Gastroesophageal sphincter (tissue), 4 donors: Measurements from ENCODE around the gene BTBD2. TPM values are rescaled to one million over a fixed set of nuclear protein-coding genes. Genes with fewer than 3 reads are reported as not detected.

Experiments
- ATAC-seq: fragments of 150-250 bp; one replicate; pipeline ENCODE4 v1.9.1; 2016; ENCODE audit warnings: mild to moderate bottlenecking, moderate library complexity
- H3K27ac ChIP-seq, 4 donors: fragments of 200-600 bp; sonication (generic) in 3 of 4; 1 replicate in 3 of 4; 2 replicates in 1 of 4; pipeline ENCODE4 v1.5.1; 2016 to 2019
- H3K27me3 ChIP-seq: fragments of 200-600 bp; sonication (generic); one replicate; pipeline ENCODE4 v1.5.1; 2019
- H3K36me3 ChIP-seq, 2 donors: fragments of 200-600 bp; sonication (generic); one replicate each; pipeline ENCODE4 v1.5.1; 2019; ENCODE audit warnings: control low read depth in 1 of 2
- H3K4me1 ChIP-seq, 3 donors: fragments of 200-600 bp; sonication (generic); 1 replicate in 2 of 3; 2 replicates in 1 of 3; pipeline ENCODE4 v1.5.1; 2016 to 2019; ENCODE audit warnings: control low read depth in 2 of 3
- H3K4me3 ChIP-seq, 2 donors: fragments of 200-600 bp; sonication (generic); one replicate each; pipeline ENCODE4 v1.5.1; 2019; ENCODE audit warnings: mild to moderate bottlenecking in 1 of 2, moderate library complexity in 1 of 2
- H3K9me3 ChIP-seq, 3 donors: fragments of 200-600 bp; sonication (generic); one replicate each; pipeline ENCODE4 v1.5.1; 2017 to 2019; ENCODE audit warnings: control low read depth in 2 of 3
- CTCF ChIP-seq, 4 experiments: fragments of 200-600 bp in 2 of 4; fragments of 450-650 bp in 2 of 4; sonication (generic) in 1 of 4; IDR thresholded peaks; one replicate each; pipeline ENCODE4 v1.5.1; 2017 to 2019; ENCODE audit warnings: antibody characterized with exemption in 4 of 4, mild to moderate bottlenecking in 2 of 4, moderate library complexity in 2 of 4
- EP300 ChIP-seq: sonication (generic); formaldehyde crosslinking; IDR thresholded peaks from one replicate; pipeline ENCODE4 v1.6.1; 2017; ENCODE audit warnings: antibody characterized with exemption, mild to moderate bottlenecking
- POLR2A ChIP-seq, 2 donors: fragments of 450-650 bp; IDR thresholded peaks; one replicate each; pipeline ENCODE4 v1.6.1; 2017; ENCODE audit warnings: antibody characterized with exemption in 2 of 2, mild to moderate bottlenecking in 2 of 2, moderate library complexity in 1 of 2
- POLR2AphosphoS5 ChIP-seq: sonication (generic); formaldehyde crosslinking; IDR thresholded peaks from one replicate; pipeline ENCODE4 v1.6.1; 2017; ENCODE audit warnings: antibody characterized with exemption
- WGBS, 2 donors: methylation state at CpG; one replicate each; pipeline ENCODE4 v1.1.5; 2018; ENCODE audit warnings: low coverage in 1 of 2; 5-methylcytosine and 5-hydroxymethylcytosine counted together
- total RNA-seq, 4 donors: library from RNA; depleted of rRNA; stranded (reverse); fragments of >200 nt; gene quantifications; one replicate each; pipeline ENCODE4 v1.1.0, GENCODE V29; 2016

Gene BTBD2
- total RNA-seq, 4 donors from 2014 or later: 44.0 to 125 (median 59.9) TPM

- 38 to 100% methylated on average over 1 of the region's 9 CpGs for WGBS, 2 donors
- H3K36me3 ChIP-seq: peaks cover 0 to 11% of the 10 kb centered on the region in 2 donors
- peak overlapping the region in 3 of 4 donors; percentile 89 to 94 (median 93) for H3K27ac ChIP-seq
- no peaks in the 10 kb centered on the region for H3K27me3 ChIP-seq
- peaks cover 0 to 13% (median 0%) of the 10 kb centered on the region in 3 donors for H3K9me3 ChIP-seq
- peaks cover 0 to 73% (median 18%) of the 10 kb centered on the region in 3 donors for H3K4me1 ChIP-seq
- no peak overlapping the region for H3K4me3 ChIP-seq
- ATAC-seq: no peak
- TF ChIP-seq POLR2AphosphoS5 (no peak), CTCF (IDR thresholded peaks at IDR 0.05) (no peak), POLR2A (IDR thresholded peaks at IDR 0.05) (no peak)
These were observed 18.3 kb upstream of the BTBD2 start for GRCh38 chr19:2033825-2034159.

GRCh38 chr19:2033115-2033824, 17.8 kb upstream of the BTBD2 start:
- peaks cover 0 to 13% (median 0%) of the 10 kb centered on the region in 3 donors for H3K9me3 ChIP-seq
- WGBS, 2 donors: 85% methylated on average over 4 of the region's 6 CpGs; no CpG with 5 or more reads in 1 of the 2 donors
- H3K36me3 ChIP-seq: peaks cover 0 to 6% of the 10 kb centered on the region in 2 donors
- no peak overlapping the region for H3K4me3 ChIP-seq
- ATAC-seq: no peak
- no peak for TF ChIP-seq EP300
- TF ChIP-seq POLR2AphosphoS5: no peak
- no peak for TF ChIP-seq POLR2A (IDR thresholded peaks at IDR 0.05)
- no peak for TF ChIP-seq CTCF (IDR thresholded peaks at IDR 0.05)
- peaks cover 0 to 73% (median 23%) of the 10 kb centered on the region in 3 donors for H3K4me1 ChIP-seq
- H3K27ac ChIP-seq: peak overlapping the region; percentile 11 to 94 (median 91)
- no peaks in the 10 kb centered on the region for H3K27me3 ChIP-seq

GRCh38 chr19:2032296-2032941, 16.9 kb upstream of the BTBD2 start:
- Histone ChIP-seq H3K9me3 (peaks cover 0 to 13% (median 0%) of the 10 kb centered on the region in 3 donors), H3K36me3 (no peaks in the 10 kb centered on the region), H3K27me3 (no peaks in the 10 kb centered on the region), H3K27ac (peak overlapping the region; percentile 43 to 94 (median 91)), H3K4me1 (peaks cover 0 to 73% (median 30%) of the 10 kb centered on the region in 3 donors), H3K4me3 (peak overlapping the region in 1 of 2 donors; percentile 30)
- TF ChIP-seq POLR2AphosphoS5 (peak; percentile 98), POLR2A (IDR thresholded peaks at IDR 0.05) (no peak), CTCF (IDR thresholded peaks at IDR 0.05) (no peak), EP300 (peak; percentile 75)
- ATAC-seq: peak; percentile 93
- 3 to 20% methylated on average over 2 to 9 of the region's 19 CpGs for WGBS, 2 donors

GRCh38 chr19:2027361-2027760, 11.8 kb upstream of the BTBD2 start:
- Histone ChIP-seq H3K27ac (peak overlapping the region in 3 of 4 donors; percentile 14 to 66 (median 19)), H3K4me3 (no peak overlapping the region), H3K27me3 (no peaks in the 10 kb centered on the region), H3K4me1 (peaks cover 0 to 46% (median 24%) of the 10 kb centered on the region in 3 donors), H3K9me3 (no peaks in the 10 kb centered on the region), H3K36me3 (no peaks in the 10 kb centered on the region)
- WGBS, 2 donors: 50 to 60% methylated on average over 4 to 9 of the region's 9 CpGs
- peak; percentile 53 for ATAC-seq
- TF ChIP-seq EP300 (no peak), POLR2AphosphoS5 (peak; percentile 52), CTCF (IDR thresholded peaks at IDR 0.05) (peak in 2 of 4 experiments; percentile 33 to 45), POLR2A (IDR thresholded peaks at IDR 0.05) (no peak)
